Measurements from ENCODE around the gene MYEOV.

MYEOV gene

DNA sequence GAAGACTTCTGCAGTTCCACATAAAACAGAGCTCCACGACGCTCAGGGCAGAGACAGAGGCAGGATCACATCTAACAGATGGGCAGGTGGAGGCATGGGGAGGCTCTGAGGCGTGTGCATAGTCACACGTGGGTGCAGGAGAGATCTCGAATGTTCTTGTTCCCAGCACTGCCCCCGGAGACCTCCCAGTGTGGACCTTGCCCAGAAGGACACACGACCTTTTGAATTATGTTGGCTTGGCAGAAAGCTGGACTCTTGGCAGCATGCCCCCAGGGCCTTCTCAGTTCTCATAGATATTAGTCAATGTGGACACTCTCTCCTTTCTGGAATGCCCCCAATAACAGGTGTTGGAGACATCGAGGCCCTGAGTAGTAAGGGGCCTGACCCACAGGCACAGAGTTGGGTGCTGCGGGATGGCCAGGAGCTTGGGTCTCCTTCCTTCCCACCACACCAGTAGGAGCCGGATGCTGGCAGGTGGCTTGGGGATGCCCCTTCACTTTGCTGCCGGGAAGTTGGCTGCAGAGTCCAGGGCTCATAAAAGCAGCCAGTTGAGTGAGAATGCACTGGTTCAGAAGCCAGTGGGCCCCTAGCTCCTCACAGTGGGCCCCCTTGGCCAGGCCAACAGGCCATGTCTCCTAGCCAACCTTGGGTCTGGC lies 12.1 kb downstream of the MYEOV start:
- TF ChIP-seq, protein P1, sequence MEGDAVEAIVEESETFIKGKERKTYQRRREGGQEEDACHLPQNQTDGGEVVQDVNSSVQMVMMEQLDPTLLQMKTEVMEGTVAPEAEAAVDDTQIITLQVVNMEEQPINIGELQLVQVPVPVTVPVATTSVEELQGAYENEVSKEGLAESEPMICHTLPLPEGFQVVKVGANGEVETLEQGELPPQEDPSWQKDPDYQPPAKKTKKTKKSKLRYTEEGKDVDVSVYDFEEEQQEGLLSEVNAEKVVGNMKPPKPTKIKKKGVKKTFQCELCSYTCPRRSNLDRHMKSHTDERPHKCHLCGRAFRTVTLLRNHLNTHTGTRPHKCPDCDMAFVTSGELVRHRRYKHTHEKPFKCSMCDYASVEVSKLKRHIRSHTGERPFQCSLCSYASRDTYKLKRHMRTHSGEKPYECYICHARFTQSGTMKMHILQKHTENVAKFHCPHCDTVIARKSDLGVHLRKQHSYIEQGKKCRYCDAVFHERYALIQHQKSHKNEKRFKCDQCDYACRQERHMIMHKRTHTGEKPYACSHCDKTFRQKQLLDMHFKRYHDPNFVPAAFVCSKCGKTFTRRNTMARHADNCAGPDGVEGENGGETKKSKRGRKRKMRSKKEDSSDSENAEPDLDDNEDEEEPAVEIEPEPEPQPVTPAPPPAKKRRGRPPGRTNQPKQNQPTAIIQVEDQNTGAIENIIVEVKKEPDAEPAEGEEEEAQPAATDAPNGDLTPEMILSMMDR (IDR thresholded peaks at IDR 0.05; ENCODE audit: insufficient read depth, low read depth, low read length, missing control alignments), result no peak
- no peak overlapping the region for H3K4me3 ChIP-seq (ENCODE audit: low read length)
- no peak for DNase-seq (ENCODE audit: low read depth)

- TF ChIP-seq, protein P1 (IDR thresholded peaks at IDR 0.05; ENCODE audit: insufficient read depth, low read depth, low read length, missing control alignments), result no peak
- no peak overlapping the region for H3K4me3 ChIP-seq (ENCODE audit: low read length)
- DNase-seq (ENCODE audit: low read depth), result no peak
These were observed 12.9 kb downstream of the MYEOV start for GRCh38 chr11:69306821-69307220.

DNA sequence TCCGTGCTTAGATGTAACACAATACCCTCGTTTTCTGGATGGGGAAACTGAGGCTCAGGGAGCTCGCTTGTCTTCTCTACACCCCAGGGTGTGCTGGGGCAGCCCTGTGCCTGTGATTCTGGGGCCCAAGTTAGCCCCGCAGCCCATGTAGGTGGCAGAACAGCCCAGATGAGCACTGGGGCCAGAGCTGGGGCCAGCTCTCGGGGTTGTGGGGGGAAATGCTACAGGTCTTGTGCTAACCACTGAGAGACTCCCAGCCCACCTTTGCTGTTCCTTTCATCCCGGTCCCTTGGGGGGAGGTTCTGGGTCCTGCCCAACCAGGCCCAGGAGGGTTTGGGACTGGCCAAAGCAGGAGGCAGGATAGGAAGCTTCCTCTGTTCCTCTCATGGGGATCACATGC lies 13.5 kb downstream of the MYEOV start:
- H3K4me3 ChIP-seq (ENCODE audit: low read length), result no peak overlapping the region
- DNase-seq (ENCODE audit: low read depth), result no peak
- TF ChIP-seq, protein P1 (IDR thresholded peaks at IDR 0.05; ENCODE audit: insufficient read depth, low read depth, low read length, missing control alignments), result no peak

DNA sequence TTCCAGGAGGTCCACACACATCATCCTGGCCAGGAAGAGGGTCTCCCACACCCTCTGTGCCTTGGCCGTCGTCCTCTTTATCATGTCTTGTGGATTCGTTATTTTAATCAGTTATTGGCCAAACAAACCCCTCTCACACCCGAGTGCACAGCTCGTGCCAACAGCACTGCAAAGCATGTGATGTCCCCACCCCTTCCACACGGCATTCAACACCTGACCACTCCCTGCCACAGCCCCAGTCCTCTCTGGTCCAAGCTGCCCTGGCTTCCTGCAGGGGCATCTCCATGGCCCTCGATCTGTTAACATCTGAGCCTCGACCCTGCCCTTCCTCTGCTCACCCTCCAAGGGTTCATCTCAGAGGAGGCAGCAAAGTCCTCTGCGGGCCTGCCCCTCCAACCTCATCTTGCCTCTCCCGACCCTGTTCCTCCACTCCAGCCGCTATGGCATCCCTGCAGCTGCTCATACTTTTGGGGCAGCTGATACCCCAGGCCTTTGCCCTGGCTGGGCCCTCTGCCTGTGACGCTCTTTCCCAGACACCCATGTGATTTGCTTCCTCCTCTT lies 14.0 kb downstream of the MYEOV start:
- TF ChIP-seq, protein P1 (IDR thresholded peaks at IDR 0.05; ENCODE audit: insufficient read depth, low read depth, low read length, missing control alignments), result no peak
- no peak for DNase-seq (ENCODE audit: low read depth)
- no peak overlapping the region for H3K4me3 ChIP-seq (ENCODE audit: low read length)

DNA sequence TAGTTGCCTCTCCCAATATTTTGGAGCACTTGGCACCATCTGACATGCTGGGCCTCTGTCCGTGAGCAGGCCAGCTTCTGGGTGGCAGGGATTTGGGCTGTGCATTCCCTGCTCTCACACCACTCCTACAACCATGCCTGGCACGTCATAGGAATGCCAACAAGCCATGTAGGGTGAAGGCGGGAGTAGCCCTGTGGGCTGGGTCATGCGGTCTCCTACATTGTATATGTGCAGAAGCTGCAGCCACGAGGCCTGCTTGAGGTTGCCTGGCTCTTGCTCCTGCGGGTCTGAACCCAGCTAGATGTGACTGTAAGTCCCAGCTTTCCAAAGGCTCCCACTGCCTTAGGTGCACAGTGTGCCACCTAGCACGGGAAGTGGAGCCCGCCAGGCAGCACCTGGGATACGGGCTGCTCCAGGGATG lies 14.5 kb downstream of the MYEOV start:
- TF ChIP-seq, protein P1 (IDR thresholded peaks at IDR 0.05; ENCODE audit: insufficient read depth, low read depth, low read length, missing control alignments), result no peak
- no peak for DNase-seq (ENCODE audit: low read depth)
- no peak overlapping the region for H3K4me3 ChIP-seq (ENCODE audit: low read length)

DNA sequence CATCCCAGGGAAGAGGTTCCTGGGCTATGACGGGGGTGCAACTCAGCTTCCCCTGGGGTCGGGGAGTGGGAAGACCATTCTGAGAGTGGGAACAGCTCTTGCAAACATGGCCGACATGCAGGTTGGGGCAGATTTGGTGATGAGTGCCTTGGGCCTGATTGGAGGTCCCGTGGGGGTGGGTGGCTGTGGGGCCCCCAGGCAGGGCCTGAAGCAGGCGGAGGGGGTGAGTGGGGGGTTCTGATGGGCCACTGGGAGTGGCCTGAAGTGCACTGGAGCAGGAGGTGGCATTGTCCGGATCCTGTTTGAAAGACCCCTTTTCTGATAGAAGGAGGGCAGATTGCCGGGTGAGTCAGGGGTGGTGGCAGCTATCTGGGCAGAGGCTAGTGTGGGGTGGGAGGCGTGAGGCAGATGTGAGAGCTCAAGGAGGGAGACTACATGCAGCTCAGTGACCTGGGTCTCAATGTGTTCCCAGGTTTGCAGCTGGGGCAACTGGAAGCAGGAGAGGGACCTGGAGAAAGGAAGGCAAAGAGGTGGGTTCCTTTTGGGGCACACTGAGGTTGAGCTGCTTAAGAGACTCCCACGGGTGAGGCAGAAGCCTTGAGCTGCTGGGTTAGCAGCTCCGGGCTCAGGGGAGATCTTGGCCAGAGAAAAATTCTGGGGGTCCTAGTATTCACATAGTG lies 15.1 kb downstream of the MYEOV start:
- TF ChIP-seq, protein P1 (IDR thresholded peaks at IDR 0.05; ENCODE audit: insufficient read depth, low read depth, low read length, missing control alignments), result no peak
- H3K4me3 ChIP-seq (ENCODE audit: low read length), result no peak overlapping the region
- DNase-seq (ENCODE audit: low read depth), result no peak
